GM19395 (cell line): Measurements from ENCODE around the gene SP140L.
"Not testable (repeated sequence)": the region's sequence is repeated elsewhere in the genome, so short reads cannot be mapped to it uniquely, and the experiment has no call there.

ENCODE experiments used
- ATAC-seq: cut with Tn5 transposase; IDR thresholded peaks from one replicate; pipeline ENCODE4 v1.9.1; 2021; ENCODE audit warnings: mild to moderate bottlenecking, moderate library complexity; ENCODE audit not compliant: unreplicated experiment

The SP140L gene

GRCh38 chr2:230362030-230362691, 35.2 kb downstream of the SP140L start:
- no peak for ATAC-seq

GRCh38 chr2:230382108-230382507, 55.1 kb downstream of the SP140L start:
- no peak for ATAC-seq

GRCh38 chr2:230383453-230383852, 56.5 kb downstream of the SP140L start:
- ATAC-seq: no peak

GRCh38 chr2:230384986-230385385, 58.0 kb downstream of the SP140L start:
- no peak for ATAC-seq

GRCh38 chr2:230394301-230394700, 67.3 kb downstream of the SP140L start:
- no peak for ATAC-seq

- not testable (repeated sequence) for ATAC-seq
These were observed 71.7 kb downstream of the SP140L start for GRCh38 chr2:230398698-230399097.

- ATAC-seq: no peak
These were observed 73.0 kb downstream of the SP140L start for GRCh38 chr2:230400041-230400440.

GRCh38 chr2:230400454-230400853, 73.5 kb downstream of the SP140L start:
- no peak for ATAC-seq

- ATAC-seq: not testable (repeated sequence)
These were observed 74.0 kb downstream of the SP140L start for GRCh38 chr2:230401026-230401425.

GRCh38 chr2:230403746-230404145, 76.8 kb downstream of the SP140L start:
- ATAC-seq: no peak

GRCh38 chr2:230405824-230406223, 78.8 kb downstream of the SP140L start:
- no peak for ATAC-seq

GRCh38 chr2:230408244-230408842, 81.3 kb downstream of the SP140L start:
- no peak for ATAC-seq

GRCh38 chr2:230409316-230409715, 82.3 kb downstream of the SP140L start:
- not testable (repeated sequence) for ATAC-seq

- ATAC-seq: no peak
These were observed 83.3 kb downstream of the SP140L start for GRCh38 chr2:230410263-230410662.

- ATAC-seq: no peak
These were observed 84.0 kb downstream of the SP140L start for GRCh38 chr2:230410861-230411569.

GRCh38 chr2:230411570-230412370, 84.8 kb downstream of the SP140L start:
- peak; percentile 64 for ATAC-seq

- peak; percentile 0 for ATAC-seq
These were observed 85.3 kb downstream of the SP140L start for GRCh38 chr2:230412371-230412711.

GRCh38 chr2:230412846-230413245, 85.9 kb downstream of the SP140L start:
- no peak for ATAC-seq

GRCh38 chr2:230413479-230413878, 86.5 kb downstream of the SP140L start:
- no peak for ATAC-seq

GRCh38 chr2:230414302-230414701, 87.3 kb downstream of the SP140L start:
- ATAC-seq: no peak

GRCh38 chr2:230416061-230416721, 89.2 kb downstream of the SP140L start, which contains the start of gene SP100:
Gene SP100 (plus strand): TSS chr2:230416201. CDS start chr2:230416297, 96 bp downstream.
- ATAC-seq: peak; percentile 74
